ENCODE data around the gene NOTUM. TPM values are rescaled to one million over a fixed set of nuclear protein-coding genes. Genes with fewer than 3 reads are reported as not detected.
A peak's percentile ranks its signal among the peaks of the same experiment; 100 is the strongest.

The NOTUM gene
- total and polyA plus RNA-seq, 2 experiments from 2014 or later = 0.29 to 1.6 TPM

DNA sequence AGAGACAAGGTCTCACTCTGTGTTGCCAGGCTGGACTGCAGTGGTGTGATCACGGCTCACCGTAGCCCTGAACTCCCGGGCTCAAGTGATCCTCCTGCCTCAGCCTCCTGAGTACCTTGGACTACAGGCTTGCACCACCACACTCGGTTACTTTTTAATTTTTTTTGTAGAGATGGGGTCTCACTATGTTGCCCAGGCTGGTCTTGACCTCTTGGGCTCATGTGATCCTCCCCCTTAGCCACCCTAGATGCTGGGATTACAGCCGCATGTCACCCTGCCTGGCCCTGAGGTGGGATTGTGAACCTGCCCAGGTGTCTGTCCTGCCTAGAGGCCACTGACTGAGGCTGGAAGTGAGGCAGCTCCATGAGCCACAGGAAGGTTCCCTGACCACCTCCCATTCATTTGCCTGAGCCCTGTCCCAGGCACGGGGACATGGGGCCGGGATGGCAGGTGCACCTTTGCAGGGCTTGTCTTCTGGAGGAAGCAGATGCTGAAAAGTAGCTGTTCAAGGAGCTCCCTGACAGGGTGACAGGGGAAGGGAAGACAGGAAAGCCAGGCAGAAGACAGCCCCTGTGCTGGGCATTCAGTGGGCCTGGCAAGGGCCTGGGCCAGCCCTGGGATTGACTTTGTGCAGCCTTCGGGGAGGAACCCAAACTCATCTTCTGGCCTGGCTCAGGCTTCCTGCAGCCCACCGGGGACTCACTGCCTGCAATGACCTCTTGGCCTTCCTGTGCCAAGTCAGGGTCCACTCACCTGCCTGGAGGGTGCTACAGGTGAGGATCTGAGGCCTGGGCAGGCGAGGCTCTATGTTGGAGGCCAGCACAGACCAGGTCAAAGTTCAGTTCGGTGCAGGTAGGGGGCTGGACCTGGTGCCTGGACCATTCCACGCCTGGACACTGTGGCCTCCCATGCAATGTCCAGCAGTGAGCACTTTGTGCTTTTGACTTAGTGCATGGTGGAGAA is 8.1 kb upstream of the NOTUM start (continued):
- TF ChIP-seq, protein P1, sequence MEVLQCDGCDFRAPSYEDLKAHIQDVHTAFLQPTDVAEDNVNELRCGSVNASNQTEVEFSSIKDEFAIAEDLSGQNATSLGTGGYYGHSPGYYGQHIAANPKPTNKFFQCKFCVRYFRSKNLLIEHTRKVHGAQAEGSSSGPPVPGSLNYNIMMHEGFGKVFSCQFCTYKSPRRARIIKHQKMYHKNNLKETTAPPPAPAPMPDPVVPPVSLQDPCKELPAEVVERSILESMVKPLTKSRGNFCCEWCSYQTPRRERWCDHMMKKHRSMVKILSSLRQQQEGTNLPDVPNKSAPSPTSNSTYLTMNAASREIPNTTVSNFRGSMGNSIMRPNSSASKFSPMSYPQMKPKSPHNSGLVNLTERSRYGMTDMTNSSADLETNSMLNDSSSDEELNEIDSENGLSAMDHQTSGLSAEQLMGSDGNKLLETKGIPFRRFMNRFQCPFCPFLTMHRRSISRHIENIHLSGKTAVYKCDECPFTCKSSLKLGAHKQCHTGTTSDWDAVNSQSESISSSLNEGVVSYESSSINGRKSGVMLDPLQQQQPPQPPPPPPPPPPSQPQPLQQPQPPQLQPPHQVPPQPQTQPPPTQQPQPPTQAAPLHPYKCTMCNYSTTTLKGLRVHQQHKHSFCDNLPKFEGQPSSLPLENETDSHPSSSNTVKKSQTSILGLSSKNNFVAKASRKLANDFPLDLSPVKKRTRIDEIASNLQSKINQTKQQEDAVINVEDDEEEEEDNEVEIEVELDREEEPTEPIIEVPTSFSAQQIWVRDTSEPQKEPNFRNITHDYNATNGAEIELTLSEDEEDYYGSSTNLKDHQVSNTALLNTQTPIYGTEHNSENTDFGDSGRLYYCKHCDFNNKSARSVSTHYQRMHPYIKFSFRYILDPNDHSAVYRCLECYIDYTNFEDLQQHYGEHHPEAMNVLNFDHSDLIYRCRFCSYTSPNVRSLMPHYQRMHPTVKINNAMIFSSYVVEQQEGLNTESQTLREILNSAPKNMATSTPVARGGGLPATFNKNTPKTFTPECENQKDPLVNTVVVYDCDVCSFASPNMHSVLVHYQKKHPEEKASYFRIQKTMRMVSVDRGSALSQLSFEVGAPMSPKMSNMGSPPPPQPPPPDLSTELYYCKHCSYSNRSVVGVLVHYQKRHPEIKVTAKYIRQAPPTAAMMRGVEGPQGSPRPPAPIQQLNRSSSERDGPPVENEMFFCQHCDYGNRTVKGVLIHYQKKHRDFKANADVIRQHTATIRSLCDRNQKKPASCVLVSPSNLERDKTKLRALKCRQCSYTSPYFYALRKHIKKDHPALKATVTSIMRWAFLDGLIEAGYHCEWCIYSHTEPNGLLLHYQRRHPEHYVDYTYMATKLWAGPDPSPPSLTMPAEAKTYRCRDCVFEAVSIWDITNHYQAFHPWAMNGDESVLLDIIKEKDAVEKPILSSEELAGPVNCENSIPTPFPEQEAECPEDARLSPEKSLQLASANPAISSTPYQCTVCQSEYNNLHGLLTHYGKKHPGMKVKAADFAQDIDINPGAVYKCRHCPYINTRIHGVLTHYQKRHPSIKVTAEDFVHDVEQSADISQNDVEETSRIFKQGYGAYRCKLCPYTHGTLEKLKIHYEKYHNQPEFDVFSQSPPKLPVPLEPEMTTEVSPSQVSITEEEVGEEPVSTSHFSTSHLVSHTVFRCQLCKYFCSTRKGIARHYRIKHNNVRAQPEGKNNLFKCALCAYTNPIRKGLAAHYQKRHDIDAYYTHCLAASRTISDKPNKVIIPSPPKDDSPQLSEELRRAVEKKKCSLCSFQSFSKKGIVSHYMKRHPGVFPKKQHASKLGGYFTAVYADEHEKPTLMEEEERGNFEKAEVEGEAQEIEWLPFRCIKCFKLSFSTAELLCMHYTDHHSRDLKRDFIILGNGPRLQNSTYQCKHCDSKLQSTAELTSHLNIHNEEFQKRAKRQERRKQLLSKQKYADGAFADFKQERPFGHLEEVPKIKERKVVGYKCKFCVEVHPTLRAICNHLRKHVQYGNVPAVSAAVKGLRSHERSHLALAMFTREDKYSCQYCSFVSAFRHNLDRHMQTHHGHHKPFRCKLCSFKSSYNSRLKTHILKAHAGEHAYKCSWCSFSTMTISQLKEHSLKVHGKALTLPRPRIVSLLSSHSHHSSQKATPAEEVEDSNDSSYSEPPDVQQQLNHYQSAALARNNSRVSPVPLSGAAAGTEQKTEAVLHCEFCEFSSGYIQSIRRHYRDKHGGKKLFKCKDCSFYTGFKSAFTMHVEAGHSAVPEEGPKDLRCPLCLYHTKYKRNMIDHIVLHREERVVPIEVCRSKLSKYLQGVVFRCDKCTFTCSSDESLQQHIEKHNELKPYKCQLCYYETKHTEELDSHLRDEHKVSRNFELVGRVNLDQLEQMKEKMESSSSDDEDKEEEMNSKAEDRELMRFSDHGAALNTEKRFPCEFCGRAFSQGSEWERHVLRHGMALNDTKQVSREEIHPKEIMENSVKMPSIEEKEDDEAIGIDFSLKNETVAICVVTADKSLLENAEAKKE (CRISPR knock-in tag; IDR thresholded peaks at IDR 0.05) = no peak
- no peak for TF ChIP-seq CREB1 (CRISPR knock-in tag; IDR thresholded peaks at IDR 0.05; ENCODE audit: low read depth)

GRCh38 chr17:81968396-81968745 is 7.4 kb upstream of the NOTUM start:
- Histone ChIP-seq H3K9me2 (ENCODE audit: insufficient read depth) (no peaks in the 10 kb centered on the region), H3K4me1 (ENCODE audit: insufficient read depth) (peaks cover 21% of the 10 kb centered on the region), H2AFZ (peak overlapping the region; percentile 92), H3K27me3 (ENCODE audit: insufficient read depth) (peaks cover 56% of the 10 kb centered on the region), H3K36me3 (ENCODE audit: insufficient read depth) (no peaks in the 10 kb centered on the region), H3K27ac (ENCODE audit: low read depth) (no peak overlapping the region), H4K20me1 (replicated peaks; ENCODE audit: insufficient read depth) (no peaks in the 10 kb centered on the region), H3F3A (replicated peaks; ENCODE audit: low read depth) (peaks cover 10% of the 10 kb centered on the region; the same call in 1 of the 2 replicates), H3K4me3 (peak overlapping the region; percentile 47; the same call in 1 of the 2 replicates), H3K4me2 (peak overlapping the region; percentile 76), H3K79me2 (replicated peaks; ENCODE audit: insufficient read depth) (no peaks in the 10 kb centered on the region)
- TF ChIP-seq ZNF331 (CRISPR knock-in tag; IDR thresholded peaks at IDR 0.05; ENCODE audit: low read depth) = no peak
- no peak for TF ChIP-seq STAT1 (IDR thresholded peaks at IDR 0.05; ENCODE audit: unreplicated experiment)
- TF ChIP-seq, protein P2, sequence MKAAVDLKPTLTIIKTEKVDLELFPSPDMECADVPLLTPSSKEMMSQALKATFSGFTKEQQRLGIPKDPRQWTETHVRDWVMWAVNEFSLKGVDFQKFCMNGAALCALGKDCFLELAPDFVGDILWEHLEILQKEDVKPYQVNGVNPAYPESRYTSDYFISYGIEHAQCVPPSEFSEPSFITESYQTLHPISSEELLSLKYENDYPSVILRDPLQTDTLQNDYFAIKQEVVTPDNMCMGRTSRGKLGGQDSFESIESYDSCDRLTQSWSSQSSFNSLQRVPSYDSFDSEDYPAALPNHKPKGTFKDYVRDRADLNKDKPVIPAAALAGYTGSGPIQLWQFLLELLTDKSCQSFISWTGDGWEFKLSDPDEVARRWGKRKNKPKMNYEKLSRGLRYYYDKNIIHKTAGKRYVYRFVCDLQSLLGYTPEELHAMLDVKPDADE (IDR thresholded peaks at IDR 0.05) = no peak
- TF ChIP-seq CREB1 (CRISPR knock-in tag; IDR thresholded peaks at IDR 0.05; ENCODE audit: low read depth) = no peak
- TF ChIP-seq, protein P1 (CRISPR knock-in tag; IDR thresholded peaks at IDR 0.05) = no peak
- Mint-ChIP-seq H3K4me1 (peaks cover 3% of the 10 kb centered on the region; the same call in 1 of the 3 replicates), H3K27me3 (ENCODE audit: insufficient read depth, low read depth, poor library complexity) (peaks cover 48% of the 10 kb centered on the region), H3K9me3 (peaks cover 12% of the 10 kb centered on the region), H3K27ac (no peak overlapping the region), H3K36me3 (ENCODE audit: low read depth) (peaks cover 3% of the 10 kb centered on the region; the same call in 1 of the 3 replicates), H3K4me3 (peak overlapping the region; percentile 10; the same call in 1 of the 3 replicates)
- ATAC-seq (no peak), DNase-seq (ENCODE audit: low spot score) (no peak)

Measured in GM23338 (cell line).